CD4-positive, alpha-beta T cell treated with Interleukin-2 at 100 ng/mL for 4 hours (primary cell): ENCODE measurements around the gene STAT3.
"Not testable (repeated sequence)": the region's sequence is repeated elsewhere in the genome, so short reads cannot be mapped to it uniquely, and the experiment has no call there.

Experiments
- DNase-seq: peaks from one replicate; pipeline ENCODE4 v3.0.0-alpha.2; 2020; ENCODE audit warnings: low spot score

Gene STAT3

DNA sequence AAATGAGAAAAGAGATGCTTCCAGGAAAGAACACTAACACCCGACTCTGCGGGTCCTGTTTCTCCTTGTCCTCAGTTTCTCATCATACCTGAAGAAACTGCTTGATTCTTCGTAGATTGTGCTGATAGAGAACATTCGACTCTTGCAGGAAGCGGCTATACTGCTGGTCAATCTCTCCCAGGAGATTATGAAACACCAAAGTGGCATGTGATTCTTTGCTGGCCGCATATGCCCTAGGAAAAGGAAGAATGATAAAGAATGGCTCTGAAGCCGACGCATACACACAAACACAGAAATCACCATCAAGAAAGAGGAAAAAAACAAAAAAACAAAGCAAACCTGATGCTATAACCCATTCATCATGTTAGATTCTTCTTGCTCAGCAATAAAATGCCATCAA is 41.8 kb downstream of the STAT3 start:
- DNase-seq = no peak

DNA sequence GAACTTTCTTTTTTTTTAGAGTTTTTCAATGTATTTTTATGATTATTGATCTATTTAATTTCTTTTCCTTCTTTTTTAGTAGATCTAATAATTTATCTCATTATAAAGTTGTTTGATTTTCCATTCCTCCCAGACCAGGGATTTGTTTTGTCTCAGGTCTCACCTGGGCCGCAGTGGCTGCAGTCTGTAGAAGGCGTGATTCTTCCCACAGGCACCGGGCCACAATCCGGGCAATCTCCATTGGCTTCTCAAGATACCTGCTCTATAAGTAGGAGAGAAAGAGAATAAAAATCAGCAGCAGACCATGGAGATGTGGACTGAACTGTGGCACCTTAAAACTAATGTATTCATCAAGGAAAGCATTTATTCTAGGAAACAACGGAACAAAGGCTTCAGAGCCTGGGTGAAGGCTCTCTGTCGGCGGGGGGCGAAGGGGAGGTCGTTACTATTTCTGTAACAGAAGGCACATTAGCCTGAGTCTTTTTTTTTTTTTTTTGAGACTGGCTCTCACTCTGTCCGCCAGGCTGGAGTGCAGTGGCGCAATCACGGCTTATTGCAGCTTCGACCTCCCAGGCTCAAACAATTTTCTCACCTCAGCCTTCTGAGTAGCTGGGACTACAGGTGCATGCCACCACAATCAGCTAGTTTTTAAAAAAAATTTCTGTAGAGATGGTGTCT is 42.7 kb downstream of the STAT3 start:
- DNase-seq = no peak

DNA sequence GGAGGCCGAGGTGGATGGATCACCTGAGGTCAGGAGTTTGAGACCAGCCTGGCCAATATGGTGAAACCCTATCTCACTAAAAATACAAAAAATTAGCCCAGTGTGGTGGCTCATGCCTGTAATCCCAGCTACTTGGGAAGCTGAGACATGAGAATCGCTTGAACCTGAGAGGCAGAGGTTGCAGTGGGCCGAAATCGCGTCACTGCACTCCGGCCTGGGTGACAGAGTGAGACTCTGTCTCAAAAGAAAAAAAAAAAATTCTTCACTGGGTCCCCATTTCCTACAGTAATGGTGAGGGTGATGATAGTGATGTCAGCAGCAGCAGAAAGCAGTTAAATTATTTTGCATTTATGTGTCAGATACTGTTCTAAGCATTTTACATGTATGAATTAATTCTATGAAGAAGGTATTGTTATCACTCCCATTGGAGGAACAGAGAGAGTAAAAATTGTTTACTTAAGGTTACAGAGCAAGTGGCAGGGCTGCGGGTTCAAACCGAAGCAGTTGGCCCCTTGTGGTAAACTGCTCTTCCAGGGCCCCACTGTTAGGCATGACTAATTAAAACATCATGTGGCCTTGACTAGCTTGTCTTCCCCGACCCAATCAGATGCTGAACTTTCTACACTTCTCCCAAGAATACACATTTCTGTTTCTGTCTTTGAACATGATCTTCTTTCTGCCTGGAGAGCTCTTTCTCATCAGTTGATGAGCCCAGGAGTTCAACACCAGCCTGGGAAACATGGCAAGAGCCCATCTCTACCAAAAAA is 45.8 kb downstream of the STAT3 start:
- peak; percentile 71 for DNase-seq

DNA sequence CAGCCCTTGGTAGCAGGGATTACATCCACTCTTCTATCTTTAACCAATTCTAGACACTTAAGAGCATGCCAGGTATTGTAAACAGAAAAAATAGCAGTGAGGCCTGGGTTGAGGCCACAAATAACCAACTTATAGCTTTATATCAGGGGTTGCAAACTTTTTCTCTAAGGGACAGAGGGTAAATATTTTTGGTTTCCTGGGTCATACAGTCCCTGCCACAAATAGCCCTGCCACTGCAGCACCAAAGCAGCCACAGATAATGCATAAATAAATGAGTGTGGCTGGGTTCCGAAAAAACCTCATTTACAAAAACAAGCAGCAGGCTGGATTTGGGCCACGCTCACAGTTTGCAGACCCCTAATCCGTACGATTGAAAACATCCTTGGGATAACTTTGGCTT is 46.7 kb downstream of the STAT3 start:
- DNase-seq = no peak

DNA sequence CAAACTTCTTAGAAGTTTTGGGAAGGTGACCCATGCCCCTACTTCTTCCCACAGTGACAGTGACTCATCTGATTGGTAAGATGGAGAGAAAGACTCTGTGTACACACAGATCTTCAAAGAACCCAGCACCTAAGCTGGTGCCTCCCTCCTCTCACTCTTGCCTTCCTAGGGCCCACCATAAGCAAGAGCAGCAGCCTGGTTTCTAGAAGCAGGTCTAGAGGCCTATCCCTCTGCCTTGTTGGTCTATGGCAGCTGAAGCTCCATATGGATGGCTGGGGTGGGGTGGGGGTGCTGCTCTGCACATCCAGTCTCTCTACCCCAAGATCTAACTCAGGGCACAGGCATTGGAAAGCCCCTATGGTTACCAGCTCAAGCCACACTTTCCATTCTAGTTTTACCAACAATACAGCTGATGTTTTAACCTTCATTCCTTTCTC is 47.5 kb downstream of the STAT3 start:
- DNase-seq = peak; percentile 45

DNA sequence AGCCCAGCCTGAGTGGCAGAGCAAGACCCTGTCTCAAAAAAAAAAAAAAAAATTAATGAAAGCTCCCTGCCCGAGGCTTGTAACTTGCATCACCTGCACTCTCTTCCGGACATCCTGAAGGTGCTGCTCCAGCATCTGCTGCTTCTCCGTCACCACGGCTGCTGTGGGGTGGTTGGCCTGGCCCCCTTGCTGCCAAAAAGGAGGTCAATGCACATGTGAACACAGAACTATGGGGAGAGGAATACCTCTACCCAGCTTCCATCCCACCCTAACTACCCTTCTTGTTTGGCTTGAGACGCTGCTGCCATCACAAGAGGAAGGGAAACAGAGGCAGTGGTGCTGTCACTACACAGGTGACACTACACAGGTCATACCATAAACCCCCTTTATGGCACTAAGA is 49.0 kb downstream of the STAT3 start:
- no peak for DNase-seq

DNA sequence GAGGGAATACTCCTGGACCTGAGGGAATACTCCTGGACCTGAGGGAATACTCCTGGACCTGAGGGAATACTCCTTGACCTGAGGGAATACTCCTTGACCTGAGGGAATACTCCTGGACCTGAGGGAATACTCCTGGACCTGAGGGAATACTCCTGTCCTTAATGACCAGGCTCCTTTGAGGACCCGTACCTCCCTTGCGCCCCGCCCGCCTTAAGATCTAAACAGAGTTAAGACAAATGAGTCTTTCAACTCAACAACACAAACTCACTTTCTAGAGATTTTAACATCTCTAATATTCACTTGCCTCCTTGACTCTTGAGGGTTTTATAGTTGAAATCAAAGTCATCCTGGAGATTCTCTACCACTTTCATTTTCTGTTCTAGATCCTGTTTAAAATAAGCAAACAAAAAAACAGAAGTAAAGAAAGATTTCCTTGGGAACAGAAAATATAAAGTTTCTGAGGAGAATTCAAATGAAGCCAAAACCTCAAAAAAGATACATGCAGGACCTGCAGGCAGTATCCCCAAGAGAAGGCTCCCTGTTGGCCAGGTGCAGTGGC is 49.7 kb downstream of the STAT3 start:
- no peak for DNase-seq

DNA sequence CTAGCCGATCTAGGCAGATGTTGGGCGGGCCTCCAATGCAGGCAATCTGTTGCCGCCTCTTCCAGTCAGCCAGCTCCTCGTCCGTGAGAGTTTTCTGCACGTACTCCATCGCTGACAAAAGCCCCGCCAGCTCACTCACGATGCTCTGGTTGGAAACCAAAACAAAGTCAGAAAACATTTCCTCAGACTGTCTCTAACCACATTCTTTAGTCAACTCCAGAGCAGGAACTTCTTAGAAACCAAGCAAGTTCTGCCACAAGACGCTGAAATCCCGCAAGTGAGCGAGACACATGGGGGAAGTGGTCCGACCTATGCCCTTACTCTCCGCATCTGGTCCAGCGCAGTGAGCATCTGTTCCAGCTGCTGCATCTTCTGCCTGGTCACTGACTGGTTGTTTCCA is 50.8 kb downstream of the STAT3 start:
- DNase-seq = peak; percentile 88

DNA sequence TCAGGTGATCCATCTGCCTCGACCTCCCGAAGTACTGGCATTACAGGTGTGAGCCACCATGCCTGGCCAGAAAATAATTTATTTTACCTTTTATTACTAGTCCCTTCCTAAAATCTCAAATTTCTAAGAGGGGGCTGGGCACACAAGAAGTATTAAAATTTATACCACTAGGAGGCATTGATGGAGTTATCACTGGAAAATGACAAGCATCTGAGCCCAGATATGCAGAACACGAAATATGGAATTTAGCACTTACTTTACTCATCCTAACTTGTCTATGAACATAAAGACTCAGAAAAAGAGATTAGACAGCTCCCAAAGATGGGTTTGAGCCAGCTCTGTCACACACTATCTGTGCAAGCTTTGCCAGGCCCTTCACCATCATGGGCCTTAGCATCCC is 53.6 kb downstream of the STAT3 start:
- DNase-seq = no peak

DNA sequence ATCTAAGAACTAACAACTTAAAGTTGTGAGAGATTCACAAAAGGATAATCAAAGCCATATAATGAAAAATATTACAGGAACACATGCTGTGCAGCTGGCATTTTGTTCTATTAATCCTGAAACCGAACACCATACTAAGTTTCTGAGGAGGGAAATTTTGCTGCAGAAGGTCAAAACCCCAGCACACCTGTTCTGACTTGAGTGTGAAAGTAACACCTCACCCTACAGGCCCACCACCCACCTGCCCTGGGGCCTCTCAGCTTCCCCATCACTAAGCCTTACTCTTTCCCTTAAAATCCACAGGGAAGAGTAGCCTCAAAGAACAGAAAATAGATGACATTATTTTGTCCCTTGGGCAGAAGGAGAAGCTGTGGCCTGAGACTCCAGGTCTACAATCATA is 55.2 kb downstream of the STAT3 start:
- DNase-seq = no peak

DNA sequence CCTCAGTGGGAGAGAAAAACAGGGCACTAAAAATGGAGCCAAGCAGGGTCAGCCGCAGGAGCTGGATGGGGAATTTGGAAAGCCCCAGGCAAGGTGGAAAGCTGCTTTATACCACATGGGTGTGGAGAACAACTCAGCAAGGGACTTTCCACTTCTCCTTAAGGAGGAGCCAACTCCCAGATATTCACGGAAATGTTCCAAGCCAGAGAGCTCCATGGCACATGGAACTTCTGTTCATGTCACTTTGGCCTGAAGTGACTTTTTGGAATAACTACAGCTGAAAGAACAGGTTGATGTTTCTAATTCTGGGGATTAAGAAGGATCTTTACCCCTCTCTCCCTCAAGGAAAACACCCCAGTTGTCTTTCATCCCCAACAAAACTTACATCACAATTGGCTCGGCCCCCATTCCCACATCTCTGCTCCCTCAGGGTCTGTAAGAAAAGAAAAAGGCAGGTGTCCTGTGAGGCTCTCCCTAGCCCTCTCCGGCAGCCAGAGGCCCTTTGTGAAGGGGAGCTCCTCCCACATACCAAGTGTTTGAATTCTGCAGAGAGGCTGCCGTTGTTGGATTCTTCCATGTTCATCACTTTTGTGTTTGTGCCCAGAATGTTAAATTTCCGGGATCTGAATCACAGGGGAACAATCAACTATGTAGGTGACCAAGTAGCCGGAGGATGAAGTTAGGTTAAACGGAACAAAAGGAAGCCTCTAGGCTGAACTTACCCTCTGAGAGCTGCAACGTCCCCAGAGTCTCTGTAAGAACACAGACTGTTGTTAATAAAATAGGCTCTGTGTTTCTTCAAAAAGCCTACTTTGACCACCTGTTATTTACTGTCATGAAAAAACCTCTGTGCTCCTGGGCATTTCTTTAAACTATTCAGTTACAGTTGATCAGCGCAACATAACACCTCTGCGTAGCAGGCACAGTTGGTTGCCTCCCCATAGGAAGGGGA is 58.9 kb downstream of the STAT3 start:
- no peak for DNase-seq

DNA sequence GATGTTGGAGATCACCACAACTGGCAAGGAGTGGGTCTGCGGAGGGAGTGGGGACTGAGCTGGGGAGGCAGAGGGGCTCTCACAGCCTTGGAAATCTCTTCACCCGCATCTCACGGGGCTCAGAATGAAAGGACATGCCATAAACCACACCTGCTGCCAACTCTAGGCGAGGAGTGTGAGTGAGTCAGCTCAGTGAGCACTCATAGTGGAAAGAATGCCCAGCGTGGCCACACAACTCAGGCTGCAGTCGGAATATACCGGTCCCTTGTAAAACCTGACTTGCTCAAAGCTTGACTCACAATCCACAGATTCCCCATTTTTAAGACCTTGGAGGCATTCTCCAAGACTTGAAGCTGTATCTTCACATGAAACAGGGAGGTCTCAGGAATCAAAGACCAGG is 63.2 kb downstream of the STAT3 start:
- no peak for DNase-seq

DNA sequence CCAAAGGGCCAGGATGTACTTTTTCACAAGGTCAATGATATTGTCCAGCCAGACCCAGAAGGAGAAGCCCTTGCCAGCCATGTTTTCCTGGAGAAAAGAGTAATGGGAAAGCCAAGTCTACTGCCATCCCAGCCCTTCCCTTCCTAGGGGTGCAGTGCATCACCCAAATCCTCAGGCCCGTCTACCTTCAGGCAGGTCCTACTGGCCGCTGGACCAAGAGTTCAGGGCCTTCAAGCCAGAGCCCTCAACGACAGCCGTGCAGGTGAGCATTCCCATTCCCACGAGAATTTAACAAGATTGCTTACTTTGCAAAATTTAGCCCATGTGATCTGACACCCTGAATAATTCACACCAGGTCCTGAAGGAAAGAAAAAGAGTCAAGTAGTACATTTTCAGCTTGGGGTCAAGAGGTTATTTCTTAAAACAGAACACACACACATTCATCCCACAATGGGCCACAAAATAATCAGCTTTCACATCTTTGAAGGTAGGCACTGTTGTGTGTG is 64.9 kb downstream of the STAT3 start:
- DNase-seq = no peak

DNA sequence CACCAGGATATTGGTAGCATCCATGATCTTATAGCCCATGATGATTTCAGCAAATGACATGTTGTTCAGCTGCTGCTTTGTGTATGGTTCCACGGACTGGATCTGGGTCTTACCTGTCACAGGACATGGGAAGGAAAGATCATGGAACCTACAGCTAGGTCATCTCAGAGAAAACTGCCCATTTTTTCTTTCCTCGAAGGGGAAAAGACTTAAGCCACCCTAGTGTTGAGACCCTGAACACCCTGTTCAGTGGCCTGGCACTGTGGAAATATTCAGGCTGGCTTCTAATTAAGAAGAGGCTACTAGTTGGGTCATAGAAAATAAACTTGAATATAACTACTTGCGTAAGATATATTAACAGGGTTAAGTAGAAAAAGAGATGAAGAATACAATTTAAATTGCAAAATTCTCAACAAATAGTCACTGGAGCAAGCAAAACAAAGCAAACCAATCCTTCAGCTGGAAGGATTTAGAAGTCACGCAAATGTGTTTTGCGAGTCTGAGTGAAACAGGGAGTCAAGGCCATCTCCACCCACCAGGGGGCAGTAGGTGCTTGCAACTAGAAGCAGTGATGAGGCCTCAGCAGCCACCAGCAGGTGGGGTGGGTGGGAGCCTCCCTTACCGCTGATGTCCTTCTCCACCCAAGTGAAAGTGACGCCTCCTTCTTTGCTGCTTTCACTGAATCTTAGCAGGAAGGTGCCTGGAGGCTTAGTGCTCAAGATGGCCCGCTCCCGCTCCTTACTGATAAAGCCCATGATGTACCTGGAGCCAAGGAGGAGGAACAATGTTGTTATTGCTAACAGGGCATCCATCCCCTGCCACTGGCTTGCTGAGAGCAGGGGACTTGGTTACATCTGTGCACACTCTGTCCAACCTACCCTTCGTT is 65.6 kb downstream of the STAT3 start:
- DNase-seq = peak; percentile 95

DNA sequence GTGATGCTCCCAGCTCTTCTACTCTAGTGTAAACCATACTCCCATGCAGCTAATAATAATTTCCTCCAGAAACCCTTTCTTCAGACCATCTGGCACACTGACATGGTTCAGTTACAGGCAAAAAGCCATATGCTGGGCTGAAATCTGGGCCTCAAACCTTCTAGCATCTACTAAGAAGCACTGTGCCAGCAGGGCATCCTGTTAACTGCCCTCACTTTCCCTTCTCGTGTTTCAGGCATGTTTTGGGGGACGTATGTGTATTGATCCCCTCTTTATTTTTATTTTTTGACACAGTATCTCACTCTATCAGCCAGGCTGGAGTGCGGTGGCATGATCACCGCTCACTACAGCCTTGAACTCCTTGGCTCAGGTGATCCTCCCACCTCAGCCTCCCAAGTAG is 66.7 kb downstream of the STAT3 start:
- DNase-seq = no peak

DNA sequence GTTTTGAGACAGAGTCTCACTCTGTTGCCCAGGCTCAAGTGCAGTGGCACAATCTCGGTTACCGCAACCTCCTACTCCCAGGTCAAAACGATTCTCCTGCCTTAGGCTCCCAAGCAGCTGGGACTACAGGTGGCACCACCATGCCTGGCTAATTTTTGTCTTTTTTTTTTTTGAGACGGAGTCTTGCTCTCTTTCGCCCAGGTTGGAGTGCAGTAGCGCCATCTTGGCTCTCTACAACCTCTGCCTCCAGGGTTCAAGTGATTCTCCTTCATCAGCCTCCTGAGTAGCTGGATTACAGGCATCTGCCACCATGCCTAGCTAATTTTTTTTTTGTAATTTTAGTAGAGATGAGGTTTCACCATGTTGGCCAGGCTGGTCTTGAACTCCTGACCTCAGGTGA is 70.3 kb downstream of the STAT3 start:
- DNase-seq = not testable (repeated sequence)

DNA sequence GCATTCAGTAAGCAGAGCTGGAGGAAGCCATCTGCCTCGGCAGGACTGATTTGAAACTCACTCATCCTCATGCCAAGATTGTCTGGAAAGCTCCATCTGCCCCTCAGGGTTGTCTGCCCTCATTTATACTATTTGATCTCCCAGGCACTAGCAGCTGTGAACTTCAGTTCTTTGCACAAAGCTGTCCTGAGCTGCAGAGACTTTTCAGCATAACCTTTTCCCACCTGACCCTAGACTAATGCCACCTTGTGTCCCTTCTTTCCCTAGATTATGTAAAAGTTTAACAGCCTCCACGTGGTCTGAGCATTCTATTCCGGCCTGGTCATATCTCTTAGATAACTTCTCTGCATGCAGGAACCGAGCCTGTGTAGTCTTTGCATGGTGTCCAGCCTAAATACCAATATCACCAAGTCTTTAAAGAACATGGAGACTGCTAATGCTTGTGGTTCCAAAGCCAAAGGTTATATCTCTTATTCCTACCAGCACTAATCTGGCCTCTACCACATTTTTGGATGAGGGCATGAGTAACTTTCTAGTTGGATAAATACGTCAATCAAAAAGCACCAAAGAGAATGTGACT is 70.9 kb downstream of the STAT3 start:
- DNase-seq = no peak

DNA sequence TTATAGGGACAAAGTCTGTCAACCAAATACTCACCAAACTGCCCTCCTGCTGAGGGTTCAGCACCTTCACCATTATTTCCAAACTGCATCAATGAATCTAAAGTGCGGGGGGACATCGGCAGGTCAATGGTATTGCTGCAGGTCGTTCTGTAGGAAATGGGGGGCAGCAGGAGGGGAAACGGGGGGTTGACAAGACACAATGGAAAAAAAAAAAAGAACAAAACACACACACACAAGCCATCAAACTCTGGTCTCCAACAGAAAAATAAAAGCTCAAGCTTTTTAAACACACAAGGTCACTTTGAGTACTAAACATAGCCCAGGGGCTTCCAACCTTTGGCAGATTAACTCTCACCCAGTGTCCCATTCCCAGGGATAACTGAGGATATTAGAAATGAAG is 71.5 kb downstream of the STAT3 start:
- DNase-seq = no peak

DNA sequence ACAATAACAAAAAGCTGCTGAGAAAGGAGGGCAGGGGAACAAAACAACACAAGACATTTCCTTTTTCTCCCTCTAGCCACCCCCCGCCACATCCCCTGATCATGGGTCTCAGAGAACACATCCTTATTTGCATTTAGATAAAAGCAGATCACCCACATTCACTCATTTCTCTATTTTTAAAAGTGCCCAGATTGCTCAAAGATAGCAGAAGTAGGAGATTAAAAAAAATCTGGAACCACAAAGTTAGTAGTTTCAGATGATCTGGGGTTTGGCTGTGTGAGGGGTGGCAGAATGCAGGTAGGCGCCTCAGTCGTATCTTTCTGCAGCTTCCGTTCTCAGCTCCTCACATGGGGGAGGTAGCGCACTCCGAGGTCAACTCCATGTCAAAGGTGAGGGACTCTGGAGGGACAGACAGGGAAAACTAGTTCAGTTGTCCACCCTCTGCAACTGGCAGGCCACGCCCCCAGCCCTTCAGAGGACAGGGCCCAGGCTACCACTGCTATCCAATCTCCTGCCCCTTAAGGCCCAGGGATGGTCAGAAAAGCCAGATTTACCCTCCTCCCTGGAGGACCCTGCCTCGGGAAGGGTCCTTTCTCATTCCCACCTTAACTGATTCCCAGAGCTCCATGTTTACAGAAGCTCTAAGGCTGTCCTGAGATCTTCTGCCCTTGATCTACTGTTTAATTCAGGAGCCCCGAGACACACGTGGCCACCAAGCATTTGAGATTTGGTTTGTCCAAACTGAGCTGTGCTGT is 72.7 kb downstream of the STAT3 start:
- peak; percentile 24 for DNase-seq
